Neuronal stem cell (in vitro differentiated cells): ENCODE data around the gene IL1RAP.

ENCODE experiments used
- DNase-seq: peaks from one replicate; pipeline ENCODE4 v3.0.0-alpha.2; 2013; ENCODE audit warnings: low spot score
- H2AFZ ChIP-seq: one replicate; pipeline ENCODE4 v1.6.1; 2013; ENCODE audit warnings: mild to moderate bottlenecking, low read length, inconsistent platforms
- H2AK5ac ChIP-seq: 2 replicates; pipeline ENCODE4 v1.6.1; 2013; ENCODE audit warnings: low read depth, mild to moderate bottlenecking, inconsistent platforms, low read length, moderate library complexity, mixed read lengths
- H2BK120ac ChIP-seq: 2 replicates; pipeline ENCODE4 v1.6.1; 2013; ENCODE audit warnings: low read depth, mild to moderate bottlenecking, inconsistent platforms, low read length, moderate library complexity, mixed read lengths
- H2BK12ac ChIP-seq: one replicate; pipeline ENCODE4 v1.6.1; 2013; ENCODE audit warnings: low read length, inconsistent platforms
- H2BK15ac ChIP-seq: 2 replicates; pipeline ENCODE4 v1.6.1; 2013; ENCODE audit warnings: mild to moderate bottlenecking, low read length, inconsistent platforms, mixed read lengths
- H2BK5ac ChIP-seq: one replicate; pipeline ENCODE4 v1.6.1; 2013; ENCODE audit warnings: inconsistent platforms, mild to moderate bottlenecking, low read length, moderate library complexity
- H3K14ac ChIP-seq: one replicate; pipeline ENCODE4 v1.6.1; 2013; ENCODE audit warnings: low read length, inconsistent platforms
- H3K18ac ChIP-seq: 2 replicates; pipeline ENCODE4 v1.6.1; 2013; ENCODE audit warnings: low read length, inconsistent platforms
- H3K23ac ChIP-seq: 2 replicates; pipeline ENCODE4 v1.6.1; 2013; ENCODE audit warnings: low read depth, mild to moderate bottlenecking, mixed read lengths, low read length, inconsistent platforms; ENCODE audit not compliant: poor library complexity
- H3K27ac ChIP-seq: replicated peaks from 3 replicates; pipeline ENCODE4 v1.5.1; 2013; ENCODE audit warnings: low read length, inconsistent platforms
- H3K27me3 ChIP-seq, 3 experiments: 2 replicates each; pipeline ENCODE4 v1.6.1; 2013; ENCODE audit warnings: low read length in 3 of 3, mild to moderate bottlenecking in 2 of 3, inconsistent platforms in 1 of 3, low read depth in 1 of 3, mixed read lengths in 1 of 3, moderate library complexity in 1 of 3; ENCODE audit not compliant: control insufficient read depth in 3 of 3, insufficient read depth in 3 of 3
- H3K36me3 ChIP-seq, 2 donors: replicated peaks in 1 of 2; 2 replicates each; pipeline ENCODE4 v1.6.1; 2013; ENCODE audit warnings: low read length in 2 of 2; ENCODE audit not compliant: control insufficient read depth in 2 of 2, insufficient read depth in 2 of 2
- H3K4ac ChIP-seq: 2 replicates; pipeline ENCODE4 v1.6.1; 2013; ENCODE audit warnings: inconsistent platforms, mild to moderate bottlenecking, low read length, moderate library complexity
- H3K4me1 ChIP-seq, 2 donors: 1 replicate in 1 of 2; 2 replicates in 1 of 2; pipeline ENCODE4 v1.6.1; 2013; ENCODE audit warnings: low read length in 2 of 2, low read depth in 1 of 2; ENCODE audit not compliant: control insufficient read depth in 2 of 2, insufficient read depth in 1 of 2
- H3K4me2 ChIP-seq: one replicate; pipeline ENCODE4 v1.6.1; 2013; ENCODE audit warnings: mild to moderate bottlenecking, low read length, inconsistent platforms; ENCODE audit not compliant: insufficient read depth, poor library complexity, severe bottlenecking
- H3K4me3 ChIP-seq, 2 donors: 2 replicates each; pipeline ENCODE4 v1.5.1; 2013; ENCODE audit warnings: low read length in 2 of 2, mild to moderate bottlenecking in 2 of 2, inconsistent platforms in 1 of 2, moderate library complexity in 1 of 2
- H3K79me1 ChIP-seq: one replicate; pipeline ENCODE4 v1.6.1; 2013; ENCODE audit warnings: low read depth, mild to moderate bottlenecking, inconsistent platforms, low read length, moderate library complexity
- H3K9ac ChIP-seq: one replicate; pipeline ENCODE4 v1.6.1; 2013; ENCODE audit warnings: mild to moderate bottlenecking, low read depth, low read length, inconsistent platforms; ENCODE audit not compliant: poor library complexity
- H3K9me3 ChIP-seq, 2 donors: replicated peaks in 1 of 2; 2 replicates each; pipeline versions ENCODE3 to v1.6.1; 2013; ENCODE audit warnings: low read length in 2 of 2, mild to moderate bottlenecking in 2 of 2, inconsistent platforms in 1 of 2, low read depth in 1 of 2, mixed read lengths in 1 of 2, moderate library complexity in 1 of 2; ENCODE audit not compliant: control insufficient read depth in 2 of 2, insufficient read depth in 1 of 2
- H4K8ac ChIP-seq: one replicate; pipeline ENCODE4 v1.6.1; 2013; ENCODE audit warnings: low read depth, mild to moderate bottlenecking, inconsistent platforms, low read length, moderate library complexity
- H4K91ac ChIP-seq: one replicate; pipeline ENCODE4 v1.6.1; 2013; ENCODE audit warnings: low read length, low read depth, mild to moderate bottlenecking, inconsistent platforms; ENCODE audit not compliant: poor library complexity
- WGBS, 2 donors: extraction: QIAGEN DNeasy Blood & Tissue Kit; methylation state at CpG; one replicate each; pipeline ENCODE4 v1.1.7; 2013; ENCODE audit warnings: missing lambda C conversion rate in 2 of 2, mixed read lengths in 1 of 2; ENCODE audit not compliant: insufficient read length in 2 of 2, insufficient replicate concordance in 1 of 2; ENCODE audit errors: extremely low coverage in 2 of 2; 5-methylcytosine and 5-hydroxymethylcytosine counted together

IL1RAP gene

GRCh38 chr3:190522621-190523222, 8.8 kb downstream of the IL1RAP start:
- H2AK5ac ChIP-seq = no peak overlapping the region
- H3K36me3 ChIP-seq = no peaks in the 10 kb centered on the region
- H2BK120ac ChIP-seq = no peak overlapping the region
- no peak overlapping the region for H3K9ac ChIP-seq
- H2BK15ac ChIP-seq = no peak overlapping the region
- H3K27me3 ChIP-seq = no peaks in the 10 kb centered on the region
- no peak overlapping the region for H4K8ac ChIP-seq
- no peak overlapping the region for H2AFZ ChIP-seq
- H3K9me3 ChIP-seq = no peaks in the 10 kb centered on the region
- H3K4me1 ChIP-seq = no peaks in the 10 kb centered on the region
- no peak overlapping the region for H4K91ac ChIP-seq
- no peak overlapping the region for H3K18ac ChIP-seq
- no peak overlapping the region for H2BK12ac ChIP-seq
- H3K14ac ChIP-seq = no peak overlapping the region
- no peak for DNase-seq
- H3K4ac ChIP-seq = no peak overlapping the region
- no peaks in the 10 kb centered on the region for H3K79me1 ChIP-seq
- no peak overlapping the region for H3K27ac ChIP-seq
- no peak overlapping the region for H3K23ac ChIP-seq
- H2BK5ac ChIP-seq = no peak overlapping the region
- H3K4me3 ChIP-seq = no peak overlapping the region
- no peak overlapping the region for H3K4me2 ChIP-seq

GRCh38 chr3:190524942-190525341, 11.1 kb downstream of the IL1RAP start:
- Histone ChIP-seq H3K36me3 (no peaks in the 10 kb centered on the region), H3K79me1 (no peaks in the 10 kb centered on the region), H3K18ac (no peak overlapping the region), H3K9ac (no peak overlapping the region), H3K4ac (no peak overlapping the region), H3K4me3 (no peak overlapping the region), H4K8ac (no peak overlapping the region), H2BK12ac (no peak overlapping the region), H3K23ac (no peak overlapping the region), H2BK5ac (no peak overlapping the region), H3K14ac (no peak overlapping the region), H2BK15ac (no peak overlapping the region), H3K27ac (no peak overlapping the region), H3K27me3 (no peaks in the 10 kb centered on the region), H3K4me1 (no peaks in the 10 kb centered on the region), H3K9me3 (no peaks in the 10 kb centered on the region), H3K4me2 (no peak overlapping the region), H2AFZ (no peak overlapping the region), H2AK5ac (no peak overlapping the region), H2BK120ac (no peak overlapping the region), H4K91ac (no peak overlapping the region)
- no CpG with 5 or more reads among the region's 1 CpG for WGBS, 2 donors
- no peak for DNase-seq

- DNase-seq = no peak
- no CpG with 5 or more reads among the region's 2 CpGs for WGBS, 2 donors
- Histone ChIP-seq H3K4me2 (no peak overlapping the region), H2BK120ac (no peak overlapping the region), H2AFZ (no peak overlapping the region), H3K9me3 (no peaks in the 10 kb centered on the region), H2BK15ac (no peak overlapping the region), H2AK5ac (no peak overlapping the region), H2BK12ac (no peak overlapping the region), H3K36me3 (no peaks in the 10 kb centered on the region), H4K8ac (no peak overlapping the region), H3K27ac (no peak overlapping the region), H3K9ac (no peak overlapping the region), H3K27me3 (no peaks in the 10 kb centered on the region), H3K4me3 (no peak overlapping the region), H3K4me1 (no peaks in the 10 kb centered on the region), H3K23ac (no peak overlapping the region), H3K14ac (no peak overlapping the region), H3K18ac (no peak overlapping the region), H3K79me1 (no peaks in the 10 kb centered on the region), H4K91ac (no peak overlapping the region), H2BK5ac (no peak overlapping the region), H3K4ac (no peak overlapping the region)
Observed at GRCh38 chr3:190525634-190526033, 11.7 kb downstream of the IL1RAP start.

- H4K8ac ChIP-seq = no peak overlapping the region
- no peak overlapping the region for H4K91ac ChIP-seq
- H2BK120ac ChIP-seq = no peak overlapping the region
- no peak for DNase-seq
- H3K4me3 ChIP-seq = no peak overlapping the region
- no peak overlapping the region for H3K14ac ChIP-seq
- no peak overlapping the region for H3K4ac ChIP-seq
- no peak overlapping the region for H2BK5ac ChIP-seq
- H3K18ac ChIP-seq = no peak overlapping the region
- no peak overlapping the region for H2BK15ac ChIP-seq
- H3K79me1 ChIP-seq = no peaks in the 10 kb centered on the region
- no peak overlapping the region for H3K4me2 ChIP-seq
- H3K27me3 ChIP-seq = no peaks in the 10 kb centered on the region
- no peak overlapping the region for H3K23ac ChIP-seq
- no peak overlapping the region for H3K27ac ChIP-seq
- H3K4me1 ChIP-seq = no peaks in the 10 kb centered on the region
- H2AK5ac ChIP-seq = no peak overlapping the region
- no peaks in the 10 kb centered on the region for H3K9me3 ChIP-seq
- no CpG with 5 or more reads among the region's 5 CpGs for WGBS, 2 donors
- no peaks in the 10 kb centered on the region for H3K36me3 ChIP-seq
- no peak overlapping the region for H2AFZ ChIP-seq
- no peak overlapping the region for H2BK12ac ChIP-seq
- no peak overlapping the region for H3K9ac ChIP-seq
Observed at GRCh38 chr3:190526787-190527762, 13.2 kb downstream of the IL1RAP start.
